Hematopoietic multipotent progenitor cell treated with erythropoietin and hydrocortisone succinate and interleukin-3 and kit ligand, for 17 days (in vitro differentiated cells): ENCODE measurements around the gene LAPTM4A.

ENCODE experiments used
- DNase-seq: peaks from one replicate; pipeline ENCODE4 v3.0.0-alpha.2; 2015; ENCODE audit warnings: low spot score

The LAPTM4A gene

GRCh38 chr2:20019747-20020146 is 31.7 kb downstream of the LAPTM4A start:
- no peak for DNase-seq

GRCh38 chr2:20018601-20019152 is 32.8 kb downstream of the LAPTM4A start:
- DNase-seq, result no peak

GRCh38 chr2:20016346-20016745 is 35.1 kb downstream of the LAPTM4A start:
- no peak for DNase-seq

- DNase-seq, result peak; percentile 65
These were observed 35.8 kb downstream of the LAPTM4A start for GRCh38 chr2:20015482-20016083.

- DNase-seq, result no peak
These were observed 38.1 kb downstream of the LAPTM4A start for GRCh38 chr2:20013126-20013849.

- DNase-seq, result no peak
These were observed 38.9 kb downstream of the LAPTM4A start, which contains the start of gene MATN3 for GRCh38 chr2:20012282-20013125. Gene MATN3, minus strand, starts transcription at chr2:20012668. Its CDS starts 37 bp downstream, at chr2:20012631.

- DNase-seq, result no peak
These were observed 39.5 kb downstream of the LAPTM4A start for GRCh38 chr2:20012032-20012281.

- no peak for DNase-seq
These were observed 40.0 kb downstream of the LAPTM4A start for GRCh38 chr2:20011276-20012031.

- no peak for DNase-seq
These were observed 42.7 kb downstream of the LAPTM4A start for GRCh38 chr2:20008703-20009102.

- DNase-seq, result no peak
These were observed 45.4 kb downstream of the LAPTM4A start for GRCh38 chr2:20005891-20006470.

- DNase-seq, result no peak
These were observed 46.3 kb downstream of the LAPTM4A start for GRCh38 chr2:20005067-20005627.

- DNase-seq, result no peak
These were observed 50.0 kb downstream of the LAPTM4A start for GRCh38 chr2:20001361-20001863.

- DNase-seq, result no peak
These were observed 57.7 kb downstream of the LAPTM4A start for GRCh38 chr2:19993731-19994130.

- DNase-seq, result no peak
These were observed 59.5 kb downstream of the LAPTM4A start for GRCh38 chr2:19991895-19992294.

GRCh38 chr2:19990416-19990728 is 61.1 kb downstream of the LAPTM4A start:
- DNase-seq, result no peak

GRCh38 chr2:19989667-19990415 is 61.6 kb downstream of the LAPTM4A start, which contains the start of gene WDR35:
Gene WDR35, minus strand, starts transcription at chr2:19990105. Its CDS starts 90 bp downstream, at chr2:19990015.
- DNase-seq, result peak; percentile 86

GRCh38 chr2:19989342-19989666 is 62.1 kb downstream of the LAPTM4A start:
- DNase-seq, result no peak

GRCh38 chr2:19988600-19988999 is 62.8 kb downstream of the LAPTM4A start:
- DNase-seq, result no peak

- DNase-seq, result no peak
These were observed 63.5 kb downstream of the LAPTM4A start for GRCh38 chr2:19987936-19988335.
